ENCODE measurements around the gene PAPPA.

Gene PAPPA, protein sequence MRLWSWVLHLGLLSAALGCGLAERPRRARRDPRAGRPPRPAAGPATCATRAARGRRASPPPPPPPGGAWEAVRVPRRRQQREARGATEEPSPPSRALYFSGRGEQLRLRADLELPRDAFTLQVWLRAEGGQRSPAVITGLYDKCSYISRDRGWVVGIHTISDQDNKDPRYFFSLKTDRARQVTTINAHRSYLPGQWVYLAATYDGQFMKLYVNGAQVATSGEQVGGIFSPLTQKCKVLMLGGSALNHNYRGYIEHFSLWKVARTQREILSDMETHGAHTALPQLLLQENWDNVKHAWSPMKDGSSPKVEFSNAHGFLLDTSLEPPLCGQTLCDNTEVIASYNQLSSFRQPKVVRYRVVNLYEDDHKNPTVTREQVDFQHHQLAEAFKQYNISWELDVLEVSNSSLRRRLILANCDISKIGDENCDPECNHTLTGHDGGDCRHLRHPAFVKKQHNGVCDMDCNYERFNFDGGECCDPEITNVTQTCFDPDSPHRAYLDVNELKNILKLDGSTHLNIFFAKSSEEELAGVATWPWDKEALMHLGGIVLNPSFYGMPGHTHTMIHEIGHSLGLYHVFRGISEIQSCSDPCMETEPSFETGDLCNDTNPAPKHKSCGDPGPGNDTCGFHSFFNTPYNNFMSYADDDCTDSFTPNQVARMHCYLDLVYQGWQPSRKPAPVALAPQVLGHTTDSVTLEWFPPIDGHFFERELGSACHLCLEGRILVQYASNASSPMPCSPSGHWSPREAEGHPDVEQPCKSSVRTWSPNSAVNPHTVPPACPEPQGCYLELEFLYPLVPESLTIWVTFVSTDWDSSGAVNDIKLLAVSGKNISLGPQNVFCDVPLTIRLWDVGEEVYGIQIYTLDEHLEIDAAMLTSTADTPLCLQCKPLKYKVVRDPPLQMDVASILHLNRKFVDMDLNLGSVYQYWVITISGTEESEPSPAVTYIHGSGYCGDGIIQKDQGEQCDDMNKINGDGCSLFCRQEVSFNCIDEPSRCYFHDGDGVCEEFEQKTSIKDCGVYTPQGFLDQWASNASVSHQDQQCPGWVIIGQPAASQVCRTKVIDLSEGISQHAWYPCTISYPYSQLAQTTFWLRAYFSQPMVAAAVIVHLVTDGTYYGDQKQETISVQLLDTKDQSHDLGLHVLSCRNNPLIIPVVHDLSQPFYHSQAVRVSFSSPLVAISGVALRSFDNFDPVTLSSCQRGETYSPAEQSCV (N-terminal part only)

DNA sequence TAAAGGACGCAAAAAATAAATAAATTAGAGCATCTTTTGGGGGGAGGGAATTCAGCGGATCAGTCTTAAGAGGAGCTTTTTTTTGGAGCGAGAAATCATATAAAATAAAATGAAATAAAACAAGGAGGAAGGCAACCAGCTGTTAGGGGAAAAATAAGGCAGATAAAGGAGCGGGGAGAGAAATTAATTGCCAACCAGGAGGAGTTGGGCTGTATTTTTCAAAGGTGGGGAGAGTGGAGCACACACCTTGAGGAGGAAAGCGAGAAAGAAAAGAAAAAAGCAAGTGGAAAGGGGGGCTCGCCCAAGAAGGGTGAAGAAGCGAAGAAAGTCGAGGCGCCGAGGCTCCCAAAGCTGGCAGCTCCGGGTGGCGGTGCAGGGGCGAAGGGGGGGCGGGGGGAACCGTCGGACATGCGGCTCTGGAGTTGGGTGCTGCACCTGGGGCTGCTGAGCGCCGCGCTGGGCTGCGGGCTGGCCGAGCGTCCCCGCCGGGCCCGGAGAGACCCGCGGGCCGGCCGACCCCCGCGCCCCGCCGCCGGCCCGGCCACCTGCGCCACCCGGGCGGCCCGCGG, at the start of gene PAPPA:
Gene PAPPA, plus strand, starts transcription at position 27 of the 569 bp plus-strand sequence. Its CDS starts 382 bp downstream, at position 409.
- TF ChIP-seq, protein P1, sequence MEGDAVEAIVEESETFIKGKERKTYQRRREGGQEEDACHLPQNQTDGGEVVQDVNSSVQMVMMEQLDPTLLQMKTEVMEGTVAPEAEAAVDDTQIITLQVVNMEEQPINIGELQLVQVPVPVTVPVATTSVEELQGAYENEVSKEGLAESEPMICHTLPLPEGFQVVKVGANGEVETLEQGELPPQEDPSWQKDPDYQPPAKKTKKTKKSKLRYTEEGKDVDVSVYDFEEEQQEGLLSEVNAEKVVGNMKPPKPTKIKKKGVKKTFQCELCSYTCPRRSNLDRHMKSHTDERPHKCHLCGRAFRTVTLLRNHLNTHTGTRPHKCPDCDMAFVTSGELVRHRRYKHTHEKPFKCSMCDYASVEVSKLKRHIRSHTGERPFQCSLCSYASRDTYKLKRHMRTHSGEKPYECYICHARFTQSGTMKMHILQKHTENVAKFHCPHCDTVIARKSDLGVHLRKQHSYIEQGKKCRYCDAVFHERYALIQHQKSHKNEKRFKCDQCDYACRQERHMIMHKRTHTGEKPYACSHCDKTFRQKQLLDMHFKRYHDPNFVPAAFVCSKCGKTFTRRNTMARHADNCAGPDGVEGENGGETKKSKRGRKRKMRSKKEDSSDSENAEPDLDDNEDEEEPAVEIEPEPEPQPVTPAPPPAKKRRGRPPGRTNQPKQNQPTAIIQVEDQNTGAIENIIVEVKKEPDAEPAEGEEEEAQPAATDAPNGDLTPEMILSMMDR (IDR thresholded peaks at IDR 0.05; ENCODE audit: insufficient read depth, low read depth, low read length, missing control alignments), result no peak
- peak within 1 kb of the TSS; percentile 36 for H3K4me3 ChIP-seq (ENCODE audit: low read length)
- no peak for DNase-seq (ENCODE audit: low read depth)

DNA sequence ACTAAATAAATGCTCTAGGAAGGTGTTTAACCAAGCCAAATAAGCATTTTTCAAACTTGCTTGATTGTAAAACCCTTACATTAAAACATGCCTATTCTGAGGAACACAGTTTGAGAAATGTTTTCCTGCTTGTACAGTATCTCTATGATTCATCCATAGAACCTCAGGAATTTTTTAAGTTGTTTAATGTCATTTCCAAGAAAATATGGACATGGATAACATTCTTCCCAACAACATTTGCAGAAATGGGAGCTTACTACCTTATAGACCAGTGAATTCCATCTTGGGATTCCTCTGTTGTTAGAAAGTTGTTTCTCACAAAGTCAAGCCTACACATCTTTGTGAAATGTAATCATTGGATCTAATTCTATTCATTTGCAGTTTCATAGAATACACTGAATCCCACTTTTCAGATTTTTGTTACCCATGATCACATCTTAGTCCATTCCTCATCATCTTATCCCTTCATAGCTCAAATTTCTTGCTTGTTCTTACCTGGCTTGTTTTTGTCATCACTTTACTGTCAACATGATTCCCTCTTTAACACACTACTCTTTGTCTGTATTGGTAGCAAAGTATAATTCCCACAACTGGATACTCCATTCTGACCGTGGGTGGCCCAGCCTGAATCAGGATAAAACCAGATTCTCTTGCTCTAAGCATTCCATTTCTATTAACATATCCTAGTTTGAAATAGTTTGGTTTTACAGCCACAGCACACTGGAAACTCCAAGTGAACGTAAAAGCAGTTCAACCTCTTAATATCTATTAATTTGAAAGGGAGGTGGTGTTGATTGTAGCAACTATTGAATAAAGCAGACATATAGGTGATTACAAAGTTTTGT, 49.4 kb upstream of the PAPPA start:
- TF ChIP-seq, protein P1 (IDR thresholded peaks at IDR 0.05; ENCODE audit: insufficient read depth, low read depth, low read length, missing control alignments), result no peak
- DNase-seq (ENCODE audit: low read depth), result peak; percentile 12
- H3K4me3 ChIP-seq (ENCODE audit: low read length), result no peak overlapping the region

DNA sequence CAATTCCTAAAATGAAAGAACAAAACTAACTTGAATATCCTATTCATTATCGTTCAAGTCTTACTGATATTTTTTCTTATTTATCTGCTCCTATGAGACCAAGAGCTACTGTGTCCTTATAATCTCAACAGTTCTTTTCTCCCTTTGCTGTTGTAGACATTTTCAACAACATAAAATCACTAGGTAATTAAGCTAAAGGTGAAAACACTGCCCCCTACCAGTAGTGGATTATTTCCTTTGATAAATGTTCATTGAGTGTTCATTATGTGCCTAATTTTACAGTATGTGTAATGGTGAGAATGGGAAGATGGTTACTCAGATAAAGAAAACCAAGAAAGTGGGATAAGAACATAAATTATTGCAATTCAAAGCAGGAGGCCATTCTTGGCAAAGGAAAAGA, 41.4 kb upstream of the PAPPA start:
- peak; percentile 46 for DNase-seq (ENCODE audit: low read depth)
- H3K4me3 ChIP-seq (ENCODE audit: low read length), result no peak overlapping the region
- TF ChIP-seq, protein P1 (IDR thresholded peaks at IDR 0.05; ENCODE audit: insufficient read depth, low read depth, low read length, missing control alignments), result peak; percentile 34

DNA sequence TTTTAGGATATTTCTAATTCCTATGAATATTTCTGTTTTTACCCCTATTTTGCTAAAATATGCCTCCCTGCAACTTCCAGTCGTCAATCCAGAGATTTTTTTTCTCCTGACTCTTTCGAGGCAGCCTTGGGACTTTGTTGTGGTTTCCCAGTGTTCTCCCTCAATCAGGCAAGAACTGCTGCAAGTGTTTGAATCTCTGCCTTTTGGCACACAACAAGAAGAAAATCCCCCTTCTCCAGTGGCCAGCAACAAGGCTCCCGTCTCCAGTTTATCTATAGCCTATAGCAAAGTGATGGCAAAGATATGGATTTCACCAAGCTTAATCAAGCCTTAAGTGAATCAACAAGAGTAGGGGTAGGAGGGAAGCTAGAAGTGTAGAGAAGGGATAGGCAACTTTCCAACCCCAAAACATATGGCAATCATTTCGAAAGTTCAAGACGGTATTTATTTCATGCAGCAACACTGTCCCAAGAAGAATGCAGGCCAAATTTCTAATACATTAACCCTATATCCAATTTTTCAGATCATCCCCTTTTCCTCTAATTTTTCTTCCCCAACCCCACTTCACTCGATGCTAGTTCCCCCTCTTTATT, 37.7 kb upstream of the PAPPA start:
- no peak for DNase-seq (ENCODE audit: low read depth)
- TF ChIP-seq, protein P1 (IDR thresholded peaks at IDR 0.05; ENCODE audit: insufficient read depth, low read depth, low read length, missing control alignments), result no peak
- H3K4me3 ChIP-seq (ENCODE audit: low read length), result no peak overlapping the region

DNA sequence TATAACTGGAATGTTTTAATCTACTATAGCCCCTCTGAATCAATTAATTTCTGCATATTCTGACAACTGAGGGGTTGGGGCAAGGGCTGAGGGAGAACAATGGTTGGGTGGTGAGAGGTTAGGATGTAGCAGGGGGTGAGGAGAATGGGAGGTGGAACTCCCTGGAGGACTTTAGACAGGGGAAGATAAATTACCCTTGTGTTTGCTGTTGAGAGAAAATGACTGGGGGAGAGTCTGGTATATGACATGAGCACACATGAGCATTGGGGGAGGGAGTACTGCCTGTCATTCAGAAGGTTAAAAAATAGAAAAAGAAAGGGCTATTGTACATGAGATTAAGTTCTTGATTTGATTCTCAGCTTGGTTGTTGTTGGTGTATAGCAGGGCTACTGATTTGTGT, 37.2 kb upstream of the PAPPA start:
- no peak for DNase-seq (ENCODE audit: low read depth)
- TF ChIP-seq, protein P1 (IDR thresholded peaks at IDR 0.05; ENCODE audit: insufficient read depth, low read depth, low read length, missing control alignments), result no peak
- H3K4me3 ChIP-seq (ENCODE audit: low read length), result no peak overlapping the region

Measured in epithelial cell of esophagus (primary cell).